Neural crest cell (in vitro differentiated cells): ENCODE results near the gene SLC23A3. TPM values are rescaled to one million over a fixed set of nuclear protein-coding genes. Genes with fewer than 3 reads are reported as not detected.
A peak's percentile ranks its signal among the peaks of the same experiment; 100 is the strongest.

Experiments
- DNase-seq: peaks from one replicate; pipeline ENCODE4 v3.0.0; 2021; ENCODE audit warnings: low read depth, mixed read lengths, low spot score
- H3K27ac Mint-ChIP-seq: one replicate; pipeline ENCODE4 v1.8.0; 2021; ENCODE audit warnings: mild to moderate bottlenecking, mixed read lengths; ENCODE audit not compliant: unreplicated experiment
- H3K27me3 Mint-ChIP-seq: 2 replicates; pipeline ENCODE4 v1.8.0; 2021; ENCODE audit warnings: low read depth, mild to moderate bottlenecking, mixed read lengths
- H3K36me3 Mint-ChIP-seq: 2 replicates; pipeline ENCODE4 v1.8.0; 2021; ENCODE audit warnings: low read depth, mild to moderate bottlenecking, mixed read lengths
- H3K4me1 Mint-ChIP-seq: 2 replicates; pipeline ENCODE4 v1.8.0; 2021; ENCODE audit warnings: mixed read lengths
- H3K4me3 Mint-ChIP-seq: one replicate; pipeline ENCODE4 v1.8.0; 2021; ENCODE audit warnings: mild to moderate bottlenecking, mixed read lengths
- H3K9me3 Mint-ChIP-seq: 2 replicates; pipeline ENCODE4 v1.8.0; 2021; ENCODE audit warnings: mixed read lengths
- CTCF ChIP-seq: fragments of 200-600 bp; sonication (generic); conservative IDR thresholded peaks from 2 replicates; pipeline ENCODE4 v1.5.0; 2021; ENCODE audit warnings: antibody characterized with exemption, mild to moderate bottlenecking
- total RNA-seq: library from RNA; stranded (reverse); gene quantifications from 2 replicates; pipeline ENCODE4 v1.2.1, GENCODE V29; 2021

SLC23A3 gene
- total RNA-seq, 1 donor from 2014 or later = 1.5 TPM

- no peaks in the 10 kb centered on the region for H3K27me3 Mint-ChIP-seq
- H3K4me1 Mint-ChIP-seq = peaks cover 17% of the 10 kb centered on the region
- H3K4me3 Mint-ChIP-seq = no peak overlapping the region
- H3K27ac Mint-ChIP-seq = no peak overlapping the region
- DNase-seq = no peak
- H3K9me3 Mint-ChIP-seq = no peaks in the 10 kb centered on the region
- no peaks in the 10 kb centered on the region for H3K36me3 Mint-ChIP-seq
- no peak for TF ChIP-seq CTCF
Measured at GRCh38 chr2:219158025-219158424, 11.8 kb downstream of the SLC23A3 start.

- Mint-ChIP-seq H3K4me1 (peaks cover 17% of the 10 kb centered on the region), H3K27me3 (no peaks in the 10 kb centered on the region), H3K27ac (no peak overlapping the region), H3K9me3 (no peaks in the 10 kb centered on the region), H3K4me3 (no peak overlapping the region), H3K36me3 (no peaks in the 10 kb centered on the region)
- no peak for TF ChIP-seq CTCF
- no peak for DNase-seq
Measured at GRCh38 chr2:219157396-219157795, 12.4 kb downstream of the SLC23A3 start.

GRCh38 chr2:219155054-219155644 lies 14.7 kb downstream of the SLC23A3 start:
- Mint-ChIP-seq H3K9me3 (no peaks in the 10 kb centered on the region), H3K4me3 (no peak overlapping the region), H3K27ac (no peak overlapping the region), H3K27me3 (no peaks in the 10 kb centered on the region), H3K4me1 (peaks cover 8% of the 10 kb centered on the region), H3K36me3 (no peaks in the 10 kb centered on the region)
- TF ChIP-seq CTCF = peak; percentile 82
- peak; percentile 30 for DNase-seq

GRCh38 chr2:219149667-219150066 lies 20.2 kb downstream of the SLC23A3 start:
- Mint-ChIP-seq H3K4me1 (no peaks in the 10 kb centered on the region), H3K27me3 (no peaks in the 10 kb centered on the region), H3K4me3 (no peak overlapping the region), H3K27ac (no peak overlapping the region), H3K36me3 (peaks cover 2% of the 10 kb centered on the region), H3K9me3 (no peaks in the 10 kb centered on the region)
- DNase-seq = no peak
- TF ChIP-seq CTCF = no peak

GRCh38 chr2:219142329-219142728 lies 27.5 kb downstream of the SLC23A3 start:
- Mint-ChIP-seq H3K27me3 (no peaks in the 10 kb centered on the region), H3K36me3 (peaks cover 5% of the 10 kb centered on the region), H3K27ac (no peak overlapping the region), H3K4me1 (no peaks in the 10 kb centered on the region), H3K4me3 (no peak overlapping the region), H3K9me3 (no peaks in the 10 kb centered on the region)
- DNase-seq = no peak
- no peak for TF ChIP-seq CTCF
